ENCODE data around the gene TAF3.

- TF ChIP-seq YY1 (IDR thresholded peaks at IDR 0.05; ENCODE audit: insufficient read depth, insufficient read length) (no peak), ZNF274 (IDR thresholded peaks at IDR 0.05; ENCODE audit: low read depth, low read length) (no peak)
Measured at GRCh38 chr10:8037199-8037801, 219.0 kb downstream of the TAF3 start.

Measured in NT2/D1 (cell line).